HepG2 (cell line): ENCODE data around the gene NEURL3. TPM values are rescaled to one million over a fixed set of nuclear protein-coding genes. Genes with fewer than 3 reads are reported as not detected.

Experiments used
- AGO1 ChIP-seq: fragments of 200-400 bp; formaldehyde crosslinking; IDR thresholded peaks from 2 replicates; pipeline ENCODE4 v1.6.1; 2017; ENCODE audit warnings: mild to moderate bottlenecking, low read depth, low read length, moderate library complexity; ENCODE audit not compliant: poor library complexity, severe bottlenecking
- CREBL2 ChIP-seq: sonication (generic); formaldehyde crosslinking; IDR thresholded peaks from 2 replicates; pipeline ENCODE4 v1.8.1; 2023; ENCODE audit warnings: missing genetic modification reagents, mild to moderate bottlenecking, borderline replicate concordance
- FOXO4 ChIP-seq: sonication (generic); formaldehyde crosslinking; conservative IDR thresholded peaks from 2 replicates; pipeline ENCODE4 v1.8.1; 2023; ENCODE audit warnings: missing genetic modification reagents
- HMG20B ChIP-seq: conservative IDR thresholded peaks from 2 replicates; pipeline ENCODE4 v1.6.1; 2016; ENCODE audit warnings: missing genetic modification reagents, missing compliant biosample characterization
- HOXA3 ChIP-seq: sonication (generic); formaldehyde crosslinking; IDR thresholded peaks from 2 replicates; pipeline ENCODE4 v1.5.0; 2020; ENCODE audit warnings: missing genetic modification reagents
- HOXD1 ChIP-seq: sonication (generic); formaldehyde crosslinking; IDR thresholded peaks from 2 replicates; pipeline ENCODE4 v1.5.0; 2020; ENCODE audit warnings: missing genetic modification reagents
- JUNB ChIP-seq: sonication (generic); formaldehyde crosslinking; IDR thresholded peaks from 2 replicates; pipeline ENCODE4 v1.8.0; 2022; ENCODE audit warnings: missing genetic modification reagents, mild to moderate bottlenecking, borderline replicate concordance
- MED1 ChIP-seq: sonication (generic); formaldehyde crosslinking; IDR thresholded peaks from 2 replicates; pipeline ENCODE4 v1.4.0; 2020; ENCODE audit warnings: missing genetic modification reagents
- RAD21 ChIP-seq: fragments of 450-650 bp; formaldehyde crosslinking; IDR thresholded peaks from 2 replicates; pipeline ENCODE4 v1.5.0; 2020; ENCODE audit warnings: mild to moderate bottlenecking
- REXO4 ChIP-seq: sonication (generic); formaldehyde crosslinking; IDR thresholded peaks from 2 replicates; pipeline ENCODE4 v1.8.0; 2022; ENCODE audit warnings: missing genetic modification reagents, mild to moderate bottlenecking, borderline replicate concordance
- RXRB ChIP-seq: IDR thresholded peaks from 2 replicates; pipeline ENCODE4 v1.6.1; 2016; ENCODE audit warnings: borderline replicate concordance, missing genetic modification reagents, missing compliant biosample characterization
- SP5 ChIP-seq: IDR thresholded peaks from 2 replicates; pipeline ENCODE4 v1.6.1; 2016; ENCODE audit warnings: low read depth, borderline replicate concordance
- SRF ChIP-seq: IDR thresholded peaks from 2 replicates; pipeline ENCODE4 v1.6.1; 2011; ENCODE audit warnings: mild to moderate bottlenecking, low read depth, low read length, moderate library complexity
- ZBTB42 ChIP-seq: sonication (generic); formaldehyde crosslinking; IDR thresholded peaks from 2 replicates; pipeline ENCODE4 v1.5.0; 2020; ENCODE audit warnings: mild to moderate bottlenecking, missing genetic modification reagents
- ZBTB7B ChIP-seq: sonication (generic); formaldehyde crosslinking; IDR thresholded peaks from 2 replicates; pipeline ENCODE4 v1.4.0; 2020; ENCODE audit warnings: missing genetic modification reagents
- ZFY ChIP-seq: sonication (generic); formaldehyde crosslinking; IDR thresholded peaks from 2 replicates; pipeline ENCODE4 v1.4.0; 2020; ENCODE audit warnings: missing genetic modification reagents
- ZNF251 ChIP-seq: sonication (generic); formaldehyde crosslinking; IDR thresholded peaks from 2 replicates; pipeline ENCODE4 v1.9.0; 2021; ENCODE audit warnings: mild to moderate bottlenecking, missing genetic modification reagents
- ZNF292 ChIP-seq: sonication (generic); formaldehyde crosslinking; IDR thresholded peaks from 2 replicates; pipeline ENCODE4 v1.8.1; 2022; ENCODE audit warnings: mild to moderate bottlenecking, low read depth, missing genetic modification reagents, borderline replicate concordance
- ZNF552 ChIP-seq: sonication (generic); formaldehyde crosslinking; IDR thresholded peaks from 2 replicates; pipeline ENCODE4 v1.9.0; 2022; ENCODE audit warnings: missing genetic modification reagents, mild to moderate bottlenecking, borderline replicate concordance
- ZNF563 ChIP-seq: sonication (generic); formaldehyde crosslinking; IDR thresholded peaks from 2 replicates; pipeline ENCODE4 v1.8.0; 2022; ENCODE audit warnings: mild to moderate bottlenecking, moderate library complexity, missing genetic modification reagents
- ZNF704 ChIP-seq: sonication (generic); formaldehyde crosslinking; IDR thresholded peaks from 2 replicates; pipeline ENCODE4 v1.8.1; 2023; ENCODE audit warnings: mild to moderate bottlenecking, inconsistent platforms, moderate library complexity, missing genetic modification reagents, borderline replicate concordance
- ZNF749 ChIP-seq: sonication (generic); formaldehyde crosslinking; IDR thresholded peaks from 2 replicates; pipeline ENCODE4 v1.8.0; 2022; ENCODE audit warnings: mild to moderate bottlenecking, missing genetic modification reagents, moderate library complexity, borderline replicate concordance
- ZNF788 ChIP-seq: sonication (generic); formaldehyde crosslinking; IDR thresholded peaks from 2 replicates; pipeline ENCODE4 v1.5.0; 2020; ENCODE audit warnings: mild to moderate bottlenecking, missing genetic modification reagents, borderline replicate concordance
- polyA plus RNA-seq, 8 experiments: library from polyadenylated mRNA; depleted of rRNA in 3 of 8; stranded (reverse) in 7 of 8; unstranded in 1 of 8; fragments of >200 nt; fragmentation: Illumina TruSeq in 4 of 8; extraction: Trizol in 4 of 8; gene quantifications; 2 replicates each; pipeline versions ENCODE4 v1.2.1 to v1.2.3, GENCODE V29; 2011 to 2016; ENCODE audit warnings: low read depth in 4 of 8, missing spikeins in 1 of 8, mixed read lengths in 1 of 8; ENCODE audit not compliant: insufficient read depth in 1 of 8
- total RNA-seq, 5 experiments: library from RNA; depleted of rRNA; stranded (reverse); fragments of >200 nt; fragmentation: Illumina TruSeq; extraction: Trizol; gene quantifications; 2 replicates each; pipeline ENCODE4 v1.2.3, GENCODE V29; 2016; ENCODE audit warnings: low read depth in 1 of 5
- TF ChIP-seq, protein P1 (sequence below): IDR thresholded peaks from 2 replicates; pipeline ENCODE4 v1.6.1; 2012; ENCODE audit warnings: inconsistent platforms
- TF ChIP-seq, protein P2 (sequence below): sonication (generic); formaldehyde crosslinking; IDR thresholded peaks from 2 replicates; pipeline ENCODE4 v1.9.0; 2022; ENCODE audit warnings: missing genetic modification reagents, mild to moderate bottlenecking, borderline replicate concordance

The NEURL3 gene
- total and polyA plus RNA-seq, 2 of the 13 experiments (the other 11 are each of a cell fraction or from before 2014, with no cell fraction given): 0.16 to 1.2 TPM

- no peak for TF ChIP-seq AGO1
- TF ChIP-seq, protein P1, sequence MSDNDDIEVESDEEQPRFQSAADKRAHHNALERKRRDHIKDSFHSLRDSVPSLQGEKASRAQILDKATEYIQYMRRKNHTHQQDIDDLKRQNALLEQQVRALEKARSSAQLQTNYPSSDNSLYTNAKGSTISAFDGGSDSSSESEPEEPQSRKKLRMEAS: 0 out of 2 replicates have a peak, but pooled peaks have one; percentile 24
- no peak for TF ChIP-seq JUNB (CRISPR knock-in tag)
- TF ChIP-seq HMG20B (CRISPR knock-in tag): no peak
- peak; percentile 28; the same call in 1 of the 2 replicates for TF ChIP-seq HOXA3 (CRISPR knock-in tag)
- TF ChIP-seq RXRB (CRISPR knock-in tag): no peak
- peak; percentile 78 for TF ChIP-seq ZBTB7B
- TF ChIP-seq MED1 (CRISPR knock-in tag): no peak
- TF ChIP-seq CREBL2 (CRISPR knock-in tag): no peak
- no peak for TF ChIP-seq ZBTB42 (CRISPR knock-in tag)
- TF ChIP-seq ZNF563 (CRISPR knock-in tag): peak; percentile 70; the same call in 1 of the 2 replicates
- no peak for TF ChIP-seq ZNF704 (CRISPR knock-in tag)
- TF ChIP-seq ZNF552: no peak
- TF ChIP-seq ZNF292 (CRISPR knock-in tag): no peak
- TF ChIP-seq RAD21: peak; percentile 87
- TF ChIP-seq REXO4 (CRISPR knock-in tag): no peak
- TF ChIP-seq ZFY (CRISPR knock-in tag): peak; percentile 63; the same call in 1 of the 2 replicates
- no peak; the same call in 1 of the 2 replicates for TF ChIP-seq SP5
- TF ChIP-seq, protein P2, sequence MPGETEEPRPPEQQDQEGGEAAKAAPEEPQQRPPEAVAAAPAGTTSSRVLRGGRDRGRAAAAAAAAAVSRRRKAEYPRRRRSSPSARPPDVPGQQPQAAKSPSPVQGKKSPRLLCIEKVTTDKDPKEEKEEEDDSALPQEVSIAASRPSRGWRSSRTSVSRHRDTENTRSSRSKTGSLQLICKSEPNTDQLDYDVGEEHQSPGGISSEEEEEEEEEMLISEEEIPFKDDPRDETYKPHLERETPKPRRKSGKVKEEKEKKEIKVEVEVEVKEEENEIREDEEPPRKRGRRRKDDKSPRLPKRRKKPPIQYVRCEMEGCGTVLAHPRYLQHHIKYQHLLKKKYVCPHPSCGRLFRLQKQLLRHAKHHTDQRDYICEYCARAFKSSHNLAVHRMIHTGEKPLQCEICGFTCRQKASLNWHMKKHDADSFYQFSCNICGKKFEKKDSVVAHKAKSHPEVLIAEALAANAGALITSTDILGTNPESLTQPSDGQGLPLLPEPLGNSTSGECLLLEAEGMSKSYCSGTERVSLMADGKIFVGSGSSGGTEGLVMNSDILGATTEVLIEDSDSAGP (CRISPR knock-in tag): peak; percentile 62; the same call in 1 of the 2 replicates
- no peak for TF ChIP-seq ZNF251 (CRISPR knock-in tag)
- TF ChIP-seq SRF: no peak
- TF ChIP-seq FOXO4: no peak
- no peak for TF ChIP-seq ZNF749 (CRISPR knock-in tag)
- no peak; the same call in 1 of the 2 replicates for TF ChIP-seq ZNF788
- no peak for TF ChIP-seq HOXD1
Measured at GRCh38 chr2:96554293-96555145, 49.4 kb upstream of the NEURL3 start (continued).
